Activated CD4-positive, CD25-positive, alpha-beta regulatory T cell treated with anti-CD3 and anti-CD28 coated beads, Interleukin-2, amount 50 U/mL, for 24 hours (primary cell): ENCODE results near the gene PIGN.

Source experiments
- ATAC-seq, 2 donors: fragments of 150-1000 bp; cut with Tn5 transposase; one replicate each; pipeline ENCODE4 v1.10.0; 2021; ENCODE audit warnings: mild to moderate bottlenecking in 1 of 2, moderate library complexity in 1 of 2

PIGN gene

GRCh38 chr18:62186774-62187542 is at the start of gene PIGN, which contains the start of gene RELCH:
PIGN (minus strand) TSS chr18:62187056; CDS start chr18:62161353, 25,703 bp downstream.
RELCH (plus strand) TSS chr18:62187255; CDS start chr18:62187506, 251 bp downstream.
- ATAC-seq = peak; percentile 94 to 95

GRCh38 chr18:62236252-62236651 is 49.4 kb upstream of the PIGN start:
- no peak for ATAC-seq

GRCh38 chr18:62226047-62226446 is 39.2 kb upstream of the PIGN start:
- ATAC-seq = no peak

- ATAC-seq = no peak
These were observed 37.4 kb upstream of the PIGN start for GRCh38 chr18:62224229-62224628.

- no peak for ATAC-seq
These were observed 27.9 kb upstream of the PIGN start for GRCh38 chr18:62214790-62215189.

GRCh38 chr18:62211325-62211828 is 24.5 kb upstream of the PIGN start:
- no peak for ATAC-seq

GRCh38 chr18:62210138-62210537 is 23.3 kb upstream of the PIGN start:
- no peak for ATAC-seq

- ATAC-seq = no peak
These were observed 22.2 kb upstream of the PIGN start for GRCh38 chr18:62209046-62209445.

- ATAC-seq = no peak
These were observed 19.7 kb upstream of the PIGN start for GRCh38 chr18:62206593-62206992.

GRCh38 chr18:62205824-62206223 is 19.0 kb upstream of the PIGN start:
- no peak for ATAC-seq

GRCh38 chr18:62201870-62202269 is 15.0 kb upstream of the PIGN start:
- ATAC-seq = no peak

- ATAC-seq = peak in 1 of 2 donors; percentile 56
These were observed 13.5 kb upstream of the PIGN start for GRCh38 chr18:62200121-62200914.

GRCh38 chr18:62199629-62200028 is 12.8 kb upstream of the PIGN start:
- ATAC-seq = no peak

- peak; percentile 61 to 69 for ATAC-seq
These were observed 11.4 kb upstream of the PIGN start for GRCh38 chr18:62198259-62198658.

GRCh38 chr18:62196980-62197379 is 10.1 kb upstream of the PIGN start:
- no peak for ATAC-seq

- no peak for ATAC-seq
These were observed 9.2 kb upstream of the PIGN start for GRCh38 chr18:62196079-62196478.

GRCh38 chr18:62189208-62189607 is 2.4 kb upstream of the PIGN start:
- no peak for ATAC-seq

- ATAC-seq = no peak
These were observed 971 bp upstream of the PIGN start for GRCh38 chr18:62187543-62188510.

GRCh38 chr18:62186499-62186773 is 420 bp downstream of the PIGN start:
- peak in 1 of 2 donors; percentile 0 for ATAC-seq

GRCh38 chr18:62183578-62184195 is 3.2 kb downstream of the PIGN start:
- no peak for ATAC-seq

- ATAC-seq = no peak
These were observed 4.6 kb downstream of the PIGN start for GRCh38 chr18:62182220-62182619.

GRCh38 chr18:62179213-62179612 is 7.6 kb downstream of the PIGN start:
- ATAC-seq = no peak
